Subcutaneous adipose tissue (tissue), 4 donors: ENCODE results near the gene BEST4. TPM values are rescaled to one million over a fixed set of nuclear protein-coding genes. Genes with fewer than 3 reads are reported as not detected.

Experiments
- CTCF ChIP-seq: fragments of 450-650 bp; IDR thresholded peaks from one replicate; pipeline ENCODE4 v1.5.1; 2016; ENCODE audit warnings: low read depth, mild to moderate bottlenecking, control low read depth, antibody characterized with exemption, moderate library complexity
- total RNA-seq, 4 donors: library from RNA; depleted of rRNA; stranded (reverse); fragments of >200 nt; gene quantifications; one replicate each; pipeline ENCODE4 v1.1.0, GENCODE V29; 2016

The BEST4 gene
- total RNA-seq, 4 donors from 2014 or later: 0.34 to 0.75 TPM; not detected in 2

GRCh38 chr1:44784094-44785028, 3.6 kb downstream of the BEST4 start:
- TF ChIP-seq CTCF: no peak

- no peak for TF ChIP-seq CTCF
Measured at GRCh38 chr1:44783697-44784093, 4.3 kb downstream of the BEST4 start.

- TF ChIP-seq CTCF: no peak
Measured at GRCh38 chr1:44780583-44781121, 7.3 kb downstream of the BEST4 start.

- TF ChIP-seq CTCF: no peak
Measured at GRCh38 chr1:44778705-44779576, 9.0 kb downstream of the BEST4 start.

- no peak for TF ChIP-seq CTCF
Measured at GRCh38 chr1:44777969-44778635, 9.9 kb downstream of the BEST4 start.

DNA sequence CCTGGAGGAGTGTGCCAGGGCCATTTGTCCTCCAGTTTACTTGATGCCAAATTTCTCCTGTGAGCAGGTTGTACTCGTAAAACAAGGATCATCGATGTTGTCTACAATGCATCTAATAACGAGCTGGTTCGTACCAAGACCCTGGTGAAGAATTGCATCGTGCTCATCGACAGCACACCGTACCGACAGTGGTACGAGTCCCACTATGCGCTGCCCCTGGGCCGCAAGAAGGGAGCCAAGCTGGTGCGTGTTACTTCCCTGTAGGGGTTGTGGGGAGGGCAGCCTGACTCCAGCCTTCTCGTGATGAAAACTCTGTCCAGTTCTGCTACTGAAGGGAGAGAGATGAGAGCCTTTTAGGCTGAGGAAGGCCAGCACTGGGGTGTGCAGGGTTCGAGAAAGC, 10.4 kb downstream of the BEST4 start:
- TF ChIP-seq CTCF: no peak
